Liver (tissue), 9 donors: ENCODE results near the gene ZCCHC14. TPM values are rescaled to one million over a fixed set of nuclear protein-coding genes. Genes with fewer than 3 reads are reported as not detected.
"Not testable (repeated sequence)": the region's sequence is repeated elsewhere in the genome, so short reads cannot be mapped to it uniquely, and the experiment has no call there.

Experiments used
- DNase-seq: peaks from one replicate; pipeline ENCODE4 v3.0.0-alpha.2; 2017; ENCODE audit warnings: low spot score
- H3K27ac ChIP-seq, 2 donors: one replicate each; pipeline ENCODE4 v1.7.0; 2013; ENCODE audit warnings: inconsistent platforms in 2 of 2, low read length in 2 of 2, control low read depth in 1 of 2, low read depth in 1 of 2, mild to moderate bottlenecking in 1 of 2
- H3K27me3 ChIP-seq, 4 donors: one replicate each; pipeline versions ENCODE4 v1.6.1 to v1.7.0; 2013; ENCODE audit warnings: low read length in 3 of 4, inconsistent platforms in 1 of 4, mild to moderate bottlenecking in 1 of 4, moderate library complexity in 1 of 4; ENCODE audit not compliant: control insufficient read depth in 4 of 4, insufficient read depth in 4 of 4
- H3K36me3 ChIP-seq, 4 donors: one replicate each; pipeline versions ENCODE4 v1.6.1 to v1.7.0; 2013; ENCODE audit warnings: low read length in 3 of 4, mild to moderate bottlenecking in 3 of 4, low read depth in 1 of 4, moderate library complexity in 1 of 4; ENCODE audit not compliant: control insufficient read depth in 4 of 4, insufficient read depth in 3 of 4
- H3K4me1 ChIP-seq, 4 donors: one replicate each; pipeline versions ENCODE4 v1.6.1 to v1.7.0; 2013; ENCODE audit warnings: low read length in 3 of 4, mild to moderate bottlenecking in 3 of 4, moderate library complexity in 1 of 4; ENCODE audit not compliant: control insufficient read depth in 4 of 4, insufficient read depth in 4 of 4
- H3K4me3 ChIP-seq, 3 donors: one replicate each; pipeline versions ENCODE4 v1.6.1 to v1.7.0; 2013; ENCODE audit warnings: low read length in 3 of 3, control low read depth in 1 of 3, low read depth in 1 of 3, mild to moderate bottlenecking in 1 of 3
- H3K9ac ChIP-seq, 2 donors: one replicate each; pipeline ENCODE4 v1.7.0; 2013; ENCODE audit warnings: low read length in 2 of 2, mild to moderate bottlenecking in 2 of 2, moderate library complexity in 2 of 2, control low read depth in 1 of 2, low read depth in 1 of 2
- H3K9me3 ChIP-seq, 4 donors: one replicate each; pipeline versions ENCODE4 v1.6.1 to v1.7.0; 2013; ENCODE audit warnings: low read length in 3 of 4; ENCODE audit not compliant: control insufficient read depth in 4 of 4
- CTCF ChIP-seq: fragments of 150-350 bp; IDR thresholded peaks from 2 replicates; pipeline ENCODE4 v1.5.1; 2017; ENCODE audit warnings: improper control_type of control experiment, low read depth, low read length; ENCODE audit not compliant: missing input control
- EGR1 ChIP-seq, 2 donors: IDR thresholded peaks; 2 replicates each; pipeline ENCODE4 v1.6.1; 2016 to 2018; ENCODE audit warnings: antibody characterized with exemption in 2 of 2, low read depth in 2 of 2
- FOXA1 ChIP-seq: IDR thresholded peaks from 2 replicates; pipeline ENCODE4 v1.6.1; 2016; ENCODE audit warnings: antibody characterized with exemption
- GABPA ChIP-seq, 2 donors: IDR thresholded peaks in 1 of 2; conservative IDR thresholded peaks in 1 of 2; 2 replicates each; pipeline ENCODE4 v1.6.1; 2016; ENCODE audit warnings: antibody characterized with exemption in 2 of 2, mild to moderate bottlenecking in 1 of 2, moderate library complexity in 1 of 2
- HNF4A ChIP-seq, 2 donors: conservative IDR thresholded peaks; 2 replicates each; pipeline ENCODE4 v1.6.1; 2016; ENCODE audit warnings: antibody characterized with exemption in 2 of 2, mild to moderate bottlenecking in 2 of 2
- NR2F2 ChIP-seq: IDR thresholded peaks from 2 replicates; pipeline ENCODE4 v1.6.1; 2016; ENCODE audit warnings: antibody characterized with exemption
- RAD21 ChIP-seq, 2 donors: IDR thresholded peaks; 2 replicates each; pipeline ENCODE4 v1.6.1; 2016; ENCODE audit warnings: antibody characterized with exemption in 2 of 2, mild to moderate bottlenecking in 2 of 2
- RXRA ChIP-seq, 2 donors: IDR thresholded peaks; 2 replicates each; pipeline ENCODE4 v1.6.1; 2017 to 2018; ENCODE audit warnings: antibody characterized with exemption in 2 of 2, mild to moderate bottlenecking in 1 of 2
- SP1 ChIP-seq: IDR thresholded peaks from 2 replicates; pipeline ENCODE4 v1.6.1; 2018; ENCODE audit warnings: antibody characterized with exemption, mild to moderate bottlenecking
- TAF1 ChIP-seq: conservative IDR thresholded peaks from 2 replicates; pipeline ENCODE4 v1.6.1; 2016; ENCODE audit warnings: antibody characterized with exemption, mild to moderate bottlenecking
- WGBS: extraction: QIAGEN DNeasy Blood & Tissue Kit; methylation state at CpG from one replicate; pipeline ENCODE4 v1.1.7; 2013; 5-methylcytosine and 5-hydroxymethylcytosine counted together
- polyA plus RNA-seq, 2 donors: library from polyadenylated mRNA; stranded (reverse) in 1 of 2; unstranded in 1 of 2; fragments of 200-250 nt in 1 of 2; fragments of >200 nt in 1 of 2; fragmentation: Nextera tagmentation in 1 of 2; extraction: Ambion mirVana in 1 of 2; gene quantifications; one replicate each; pipeline versions ENCODE4 v1.2.1 to v1.2.3, GENCODE V29; 2013 to 2015
- total RNA-seq, 2 donors: library from RNA; depleted of rRNA; stranded (reverse); fragments of >200 nt; gene quantifications; one replicate each; pipeline ENCODE4 v1.2.3, GENCODE V29; 2014
- TF ChIP-seq, protein P1 (sequence below): IDR thresholded peaks from 2 replicates; pipeline ENCODE4 v1.6.1; 2016; ENCODE audit warnings: antibody characterized with exemption
- donor health status: healthy.
- donor health status: healthy.
- donor health status: healthy.
- donor health status: healthy.
- donor health status: healthy.

ZCCHC14 gene
- total and polyA plus RNA-seq, 4 donors: 6.3 to 21.7 (median 8.0) TPM

DNA sequence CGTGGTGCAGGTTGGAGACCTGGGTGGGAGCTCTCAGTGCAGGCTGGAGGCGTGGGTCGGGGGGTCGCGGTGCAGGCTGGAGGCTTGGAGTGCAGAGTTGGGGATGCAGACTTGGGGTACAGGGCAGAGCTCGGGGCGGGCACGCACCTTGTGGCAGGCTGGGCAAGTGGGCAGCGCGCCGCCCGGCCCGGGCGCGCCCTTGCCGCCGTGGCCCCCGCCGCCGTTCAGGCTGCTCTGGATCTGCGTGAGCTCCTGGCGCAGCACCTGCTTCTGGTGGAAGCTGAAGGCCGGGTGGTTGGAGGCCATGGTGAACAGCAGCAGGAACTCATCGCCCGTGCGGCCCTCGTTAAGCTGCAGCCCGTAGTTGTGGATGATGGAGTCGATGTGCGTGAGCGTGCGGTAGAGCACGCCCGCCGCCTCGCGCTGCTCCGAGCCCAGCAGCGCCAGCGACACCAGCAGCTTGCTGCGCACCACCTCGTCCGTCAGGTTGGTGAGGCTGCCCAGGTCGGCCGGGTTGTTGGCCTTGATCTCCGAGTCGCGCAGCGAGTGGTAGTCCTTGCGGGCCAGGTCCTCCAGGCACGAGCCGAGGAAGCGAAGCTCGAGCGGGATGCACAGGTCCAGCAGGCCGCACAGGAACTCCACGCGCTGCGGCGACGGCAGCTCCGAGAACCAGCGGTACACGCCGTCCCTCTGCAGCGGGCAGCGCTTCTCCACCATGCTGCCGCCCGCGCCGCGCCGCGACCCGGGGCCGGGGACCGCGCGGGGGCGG is 1.1 kb downstream of the ZCCHC14 start (continued):
- no peak for TF ChIP-seq CTCF
- no peak for TF ChIP-seq RXRA (IDR thresholded peaks at IDR 0.05)
- no peak for TF ChIP-seq FOXA1
- TF ChIP-seq EGR1 (IDR thresholded peaks at IDR 0.05; ENCODE audit: low read depth in 2 of 2): no peak
- TF ChIP-seq, protein P1, sequence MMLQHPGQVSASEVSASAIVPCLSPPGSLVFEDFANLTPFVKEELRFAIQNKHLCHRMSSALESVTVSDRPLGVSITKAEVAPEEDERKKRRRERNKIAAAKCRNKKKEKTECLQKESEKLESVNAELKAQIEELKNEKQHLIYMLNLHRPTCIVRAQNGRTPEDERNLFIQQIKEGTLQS: no peak
- no peak for TF ChIP-seq SP1

DNA sequence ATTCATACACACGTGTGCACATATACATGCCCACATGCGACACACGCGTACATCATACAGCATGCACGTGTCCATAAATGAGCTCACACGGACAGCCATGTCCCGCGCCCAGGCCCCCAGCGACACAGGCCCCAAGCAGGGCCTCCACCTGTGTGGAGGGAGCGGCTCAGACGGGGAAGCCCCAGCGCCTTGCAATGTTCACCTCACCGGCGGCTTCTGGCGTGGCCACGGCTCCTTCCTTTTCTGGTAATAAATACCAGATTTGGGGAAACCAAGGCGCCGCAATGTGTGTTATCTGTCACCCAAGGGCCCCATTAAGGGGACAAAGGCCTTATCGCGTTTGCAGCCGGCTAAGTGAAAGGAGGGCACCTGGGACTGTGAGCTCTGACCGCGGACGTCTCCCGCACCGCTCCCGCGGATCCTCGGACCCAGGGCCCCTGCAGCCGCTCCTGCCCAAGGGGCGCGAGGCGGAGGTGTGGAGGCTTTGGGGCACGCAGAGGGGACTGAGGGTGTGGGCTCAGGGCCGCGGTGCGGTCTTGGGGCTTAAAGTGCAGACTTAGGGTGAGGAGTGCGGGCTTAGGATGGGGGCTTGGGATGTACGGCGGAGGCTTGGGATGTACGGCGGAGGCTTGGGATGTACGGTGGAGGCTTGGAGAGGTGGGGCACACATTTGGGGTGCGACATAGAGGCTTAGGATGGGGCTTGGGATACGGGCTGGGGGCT is 1.9 kb downstream of the ZCCHC14 start:
- peak overlapping the region; percentile 69 to 76 for H3K27ac ChIP-seq
- peaks cover 17 to 67% (median 44%) of the 10 kb centered on the region in 4 donors for H3K4me1 ChIP-seq

GRCh38 chr16:87490096-87490798 is 2.6 kb downstream of the ZCCHC14 start:
- peak overlapping the region; percentile 77 to 88 for H3K9ac ChIP-seq
- 8% methylated on average over 16 of the region's 16 CpGs for whole genome bisulfite sequencing
- no peaks in the 10 kb centered on the region for H3K27me3 ChIP-seq
- no peak for TF ChIP-seq TAF1
- peak; percentile 24 for TF ChIP-seq NR2F2
- peak in 1 of 2 donors; percentile 9 for TF ChIP-seq RXRA (IDR thresholded peaks at IDR 0.05)
- TF ChIP-seq, protein P1: no peak
- TF ChIP-seq GABPA (IDR thresholded peaks at IDR 0.05 in 1 of 2, conservative IDR thresholded peaks at IDR 0.05 in 1 of 2): peak in 1 of 2 donors; percentile 21
- TF ChIP-seq RAD21 (IDR thresholded peaks at IDR 0.05): no peak
- TF ChIP-seq HNF4A (conservative IDR thresholded peaks at IDR 0.05): peak; percentile 13 to 46
- H3K27ac ChIP-seq: peak overlapping the region; percentile 69 to 76
- DNase-seq: no peak
- peak overlapping the region; percentile 75 to 95 (median 94) for H3K4me3 ChIP-seq
- peaks cover 0 to 3% (median 0%) of the 10 kb centered on the region in 4 donors for H3K36me3 ChIP-seq
- peaks cover 22 to 72% (median 45%) of the 10 kb centered on the region in 4 donors for H3K4me1 ChIP-seq
- H3K9me3 ChIP-seq: no peaks in the 10 kb centered on the region

More for the DNA sequence above, 1.9 kb downstream of the ZCCHC14 start:
- WGBS: 22% methylated on average over 45 of the region's 45 CpGs
- H3K9me3 ChIP-seq, H3K27me3 ChIP-seq, H3K36me3 ChIP-seq, DNase-seq: not testable (repeated sequence)
- peak in 1 of 2 donors; percentile 1 for TF ChIP-seq RXRA (IDR thresholded peaks at IDR 0.05)
- H3K4me3 ChIP-seq: peak overlapping the region; percentile 75 to 95 (median 94)
- peak overlapping the region; percentile 77 to 88 for H3K9ac ChIP-seq
